Transverse colon (tissue), 4 donors: ENCODE measurements around the gene SLC13A3. TPM values are rescaled to one million over a fixed set of nuclear protein-coding genes. Genes with fewer than 3 reads are reported as not detected.

Experiments
- DNase-seq: peaks from one replicate; pipeline ENCODE4 v3.0.0-alpha.2; 2019
- H3K27ac ChIP-seq, 4 donors: fragments of 200-600 bp; sonication (generic); 2 replicates each; pipeline ENCODE4 v1.5.1; 2016 to 2018; ENCODE audit warnings: inconsistent platforms in 4 of 4
- H3K27me3 ChIP-seq: fragments of 200-600 bp; sonication (generic); 2 replicates; pipeline ENCODE4 v1.5.1; 2017; ENCODE audit warnings: inconsistent platforms
- H3K36me3 ChIP-seq, 4 donors: fragments of 200-600 bp; sonication (generic); 2 replicates each; pipeline ENCODE4 v1.5.1; 2017 to 2019; ENCODE audit warnings: inconsistent platforms in 4 of 4
- H3K4me1 ChIP-seq, 4 donors: fragments of 200-600 bp; sonication (generic); 2 replicates each; pipeline ENCODE4 v1.5.1; 2017 to 2020; ENCODE audit warnings: inconsistent platforms in 4 of 4
- H3K4me3 ChIP-seq, 4 donors: fragments of 200-600 bp; sonication (generic); 1 replicate in 1 of 4; 2 replicates in 3 of 4; pipeline versions ENCODE4 v1.5.1 to v1.6.1; 2017 to 2019; ENCODE audit warnings: inconsistent platforms in 4 of 4
- H3K9me3 ChIP-seq, 2 donors: fragments of 200-600 bp; sonication (generic); 2 replicates each; pipeline ENCODE4 v1.5.1; 2017 to 2019; ENCODE audit warnings: inconsistent platforms in 2 of 2
- EP300 ChIP-seq: sonication (generic); formaldehyde crosslinking; IDR thresholded peaks from one replicate; pipeline ENCODE4 v1.6.1; 2017; ENCODE audit warnings: antibody characterized with exemption, low read depth
- POLR2A ChIP-seq: fragments of 450-650 bp; IDR thresholded peaks from one replicate; pipeline ENCODE4 v1.6.1; 2016; ENCODE audit warnings: antibody characterized with exemption, mild to moderate bottlenecking, moderate library complexity
- POLR2AphosphoS5 ChIP-seq, 3 donors: sonication (generic); formaldehyde crosslinking; IDR thresholded peaks; one replicate each; pipeline ENCODE4 v1.6.1; 2016; ENCODE audit warnings: antibody characterized with exemption in 3 of 3
- WGBS, 2 donors: methylation state at CpG; one replicate each; pipeline ENCODE4 v1.1.5; 2018; ENCODE audit warnings: low coverage in 1 of 2; 5-methylcytosine and 5-hydroxymethylcytosine counted together
- in situ Hi-C, 4 donors: fragments of 200-750 bp; cut with MboI; loops; one replicate each; pipeline versions ENCODE4 v1.15.0 to v1.15.1; 2017; ENCODE audit warnings: low sequenced_read_pairs in 3 of 4, low pct_ligation_motif_present in 1 of 4, low pct_unique_long_range_greater_than_20kb in 1 of 4
- intact Hi-C: fragments of 100-400 bp; cut with DNase I; formaldehyde crosslinking; loops from one replicate; pipeline ENCODE4 v1.15.1; 2023; ENCODE audit warnings: low total_unique reads
- total RNA-seq, 4 donors: library from RNA; depleted of rRNA; stranded (reverse); fragments of >200 nt; gene quantifications; one replicate each; pipeline ENCODE4 v1.1.0, GENCODE V29; 2016
- TF ChIP-seq, protein P1 (sequence below), 5 experiments: fragments of 200-600 bp in 3 of 5; fragments of 450-650 bp in 2 of 5; sonication (generic) in 3 of 5; IDR thresholded peaks; 1 replicate in 2 of 5; 2 replicates in 3 of 5; pipeline ENCODE4 v1.5.1; 2016 to 2017; ENCODE audit warnings: antibody characterized with exemption in 5 of 5, inconsistent platforms in 3 of 5, mild to moderate bottlenecking in 2 of 5, moderate library complexity in 1 of 5

The SLC13A3 gene
- total RNA-seq, 4 donors from 2014 or later, result 0.14 to 0.48 TPM; not detected in 2

- Histone ChIP-seq H3K36me3 (no peaks in the 10 kb centered on the region), H3K27ac (no peak overlapping the region), H3K4me1 (no peaks in the 10 kb centered on the region), H3K4me3 (no peak overlapping the region), H3K9me3 (no peaks in the 10 kb centered on the region), H3K27me3 (no peaks in the 10 kb centered on the region)
- TF ChIP-seq POLR2A (no peak), POLR2AphosphoS5 (IDR thresholded peaks at IDR 0.05) (no peak)
- TF ChIP-seq, protein P1, sequence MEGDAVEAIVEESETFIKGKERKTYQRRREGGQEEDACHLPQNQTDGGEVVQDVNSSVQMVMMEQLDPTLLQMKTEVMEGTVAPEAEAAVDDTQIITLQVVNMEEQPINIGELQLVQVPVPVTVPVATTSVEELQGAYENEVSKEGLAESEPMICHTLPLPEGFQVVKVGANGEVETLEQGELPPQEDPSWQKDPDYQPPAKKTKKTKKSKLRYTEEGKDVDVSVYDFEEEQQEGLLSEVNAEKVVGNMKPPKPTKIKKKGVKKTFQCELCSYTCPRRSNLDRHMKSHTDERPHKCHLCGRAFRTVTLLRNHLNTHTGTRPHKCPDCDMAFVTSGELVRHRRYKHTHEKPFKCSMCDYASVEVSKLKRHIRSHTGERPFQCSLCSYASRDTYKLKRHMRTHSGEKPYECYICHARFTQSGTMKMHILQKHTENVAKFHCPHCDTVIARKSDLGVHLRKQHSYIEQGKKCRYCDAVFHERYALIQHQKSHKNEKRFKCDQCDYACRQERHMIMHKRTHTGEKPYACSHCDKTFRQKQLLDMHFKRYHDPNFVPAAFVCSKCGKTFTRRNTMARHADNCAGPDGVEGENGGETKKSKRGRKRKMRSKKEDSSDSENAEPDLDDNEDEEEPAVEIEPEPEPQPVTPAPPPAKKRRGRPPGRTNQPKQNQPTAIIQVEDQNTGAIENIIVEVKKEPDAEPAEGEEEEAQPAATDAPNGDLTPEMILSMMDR (IDR thresholded peaks at IDR 0.05), result no peak
- DNase-seq, result no peak
- in situ Hi-C loops (no loop called here), intact Hi-C loops (no loop called here)
These were observed 9.8 kb downstream of the SLC13A3 start for GRCh38 chr20:46641424-46641823.

DNA sequence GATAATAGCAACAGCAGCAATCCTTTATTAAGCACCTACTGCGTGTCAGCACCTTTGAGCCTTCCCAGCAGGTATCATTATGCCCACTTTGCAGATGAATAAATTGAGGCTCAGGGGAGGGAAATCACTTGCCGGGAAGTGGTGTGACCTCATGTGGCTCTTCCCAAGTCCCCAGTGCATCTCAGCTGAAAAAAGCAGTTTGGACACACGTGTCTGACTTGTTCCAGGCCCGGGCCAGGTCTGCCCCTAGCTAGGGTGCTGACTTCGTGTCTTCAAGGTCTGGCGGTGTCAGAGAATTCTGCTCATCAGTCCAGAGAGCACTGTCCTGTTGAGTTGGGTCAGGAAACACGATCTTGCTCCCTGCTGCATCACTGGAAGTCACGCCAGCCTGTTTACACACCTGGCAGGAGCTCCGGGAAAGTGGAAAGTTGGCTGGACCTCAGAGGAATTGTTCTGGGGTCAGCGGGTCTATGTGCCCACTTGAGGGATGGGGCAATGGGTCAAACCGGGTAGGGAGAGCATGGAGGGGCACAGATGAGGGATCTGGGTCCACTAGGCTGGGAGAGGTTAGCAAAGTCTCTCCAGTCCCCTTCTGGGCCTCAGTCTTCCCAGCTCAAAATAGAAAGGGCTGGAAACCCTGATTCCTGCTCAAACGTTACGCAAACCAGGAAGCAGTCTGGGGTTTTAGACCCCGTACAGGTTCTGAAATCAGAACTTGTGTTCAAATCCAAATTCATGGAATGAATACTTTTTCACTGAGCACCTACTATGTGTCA lies 10.5 kb downstream of the SLC13A3 start:
- WGBS, 2 donors, result 43 to 53% methylated on average over 4 to 14 of the region's 14 CpGs
- Histone ChIP-seq H3K27me3 (no peaks in the 10 kb centered on the region), H3K4me3 (no peak overlapping the region), H3K27ac (no peak overlapping the region), H3K9me3 (no peaks in the 10 kb centered on the region), H3K36me3 (no peaks in the 10 kb centered on the region), H3K4me1 (no peaks in the 10 kb centered on the region)
- no peak for DNase-seq
- in situ Hi-C loops (no loop called here), intact Hi-C loops (no loop called here)
- TF ChIP-seq POLR2A (no peak), EP300 (no peak), POLR2AphosphoS5 (IDR thresholded peaks at IDR 0.05) (no peak)
- TF ChIP-seq, protein P1 (IDR thresholded peaks at IDR 0.05), result no peak

- Histone ChIP-seq H3K27me3 (no peaks in the 10 kb centered on the region), H3K27ac (no peak overlapping the region), H3K4me1 (no peaks in the 10 kb centered on the region), H3K9me3 (no peaks in the 10 kb centered on the region), H3K4me3 (no peak overlapping the region), H3K36me3 (no peaks in the 10 kb centered on the region)
- in situ Hi-C loops (no loop called here), intact Hi-C loops (no loop called here)
- 76 to 83% methylated on average over 1 to 6 of the region's 6 CpGs for WGBS, 2 donors
- no peak for TF ChIP-seq POLR2AphosphoS5 (IDR thresholded peaks at IDR 0.05)
- TF ChIP-seq POLR2A, result no peak
- no peak for TF ChIP-seq EP300
- TF ChIP-seq, protein P1 (IDR thresholded peaks at IDR 0.05), result no peak
- no peak for DNase-seq
These were observed 11.2 kb downstream of the SLC13A3 start for GRCh38 chr20:46640044-46640443.

GRCh38 chr20:46639587-46639986 lies 11.7 kb downstream of the SLC13A3 start:
- Histone ChIP-seq H3K36me3 (no peaks in the 10 kb centered on the region), H3K9me3 (no peaks in the 10 kb centered on the region), H3K4me1 (no peaks in the 10 kb centered on the region), H3K27me3 (no peaks in the 10 kb centered on the region), H3K4me3 (no peak overlapping the region), H3K27ac (no peak overlapping the region)
- 82% methylated on average over 3 of the region's 3 CpGs; no CpG with 5 or more reads in 1 of the 2 donors for WGBS, 2 donors
- DNase-seq, result no peak
- in situ Hi-C loops (no loop called here), intact Hi-C loops (no loop called here)
- TF ChIP-seq EP300 (no peak), POLR2A (no peak), POLR2AphosphoS5 (IDR thresholded peaks at IDR 0.05) (no peak)
- TF ChIP-seq, protein P1 (IDR thresholded peaks at IDR 0.05), result no peak
